Testis (tissue), 3 donors: ENCODE results near the gene PSMB1. TPM values are rescaled to one million over a fixed set of nuclear protein-coding genes. Genes with fewer than 3 reads are reported as not detected.

Experiments
- DNase-seq: peaks from one replicate; pipeline ENCODE4 v3.0.0-alpha.2; 2019
- H3K27ac ChIP-seq, 2 donors: fragments of 200-600 bp; sonication (generic); one replicate each; pipeline ENCODE4 v1.5.1; 2019
- H3K27me3 ChIP-seq: fragments of 200-600 bp; sonication (generic); one replicate; pipeline ENCODE4 v1.5.1; 2019
- H3K36me3 ChIP-seq: fragments of 200-600 bp; sonication (generic); one replicate; pipeline ENCODE4 v1.5.1; 2017; ENCODE audit warnings: low read depth; ENCODE audit errors: missing control alignments
- H3K4me1 ChIP-seq: fragments of 200-600 bp; sonication (generic); one replicate; pipeline ENCODE4 v1.5.1; 2019
- H3K4me3 ChIP-seq, 2 donors: fragments of 200-600 bp; sonication (generic); one replicate each; pipeline ENCODE4 v1.5.1; 2017 to 2019
- H3K9me3 ChIP-seq: fragments of 200-600 bp; sonication (generic); one replicate; pipeline ENCODE4 v1.5.1; 2017
- POLR2A ChIP-seq: fragments of 450-650 bp; IDR thresholded peaks from one replicate; pipeline ENCODE4 v1.6.1; 2017; ENCODE audit warnings: antibody characterized with exemption, mild to moderate bottlenecking, moderate library complexity
- WGBS, 2 donors: methylation state at CpG; one replicate each; pipeline ENCODE4 v1.1.5; 2018; 5-methylcytosine and 5-hydroxymethylcytosine counted together
- intact Hi-C: fragments of 100-400 bp; cut with DNase I; formaldehyde crosslinking; loops from one replicate; pipeline ENCODE4 v1.15.1; 2023; ENCODE audit warnings: low total_unique reads
- polyA plus RNA-seq: library from polyadenylated mRNA; stranded (reverse); fragments of 350-450 nt; fragmentation: Illumina TruSeq; extraction: RNeasy Lipid Tissue Mini Kit (QIAGEN cat#74804); gene quantifications from one replicate; pipeline ENCODE4 v1.2.3, GENCODE V29; 2014; ENCODE audit warnings: low read depth, low replicate concordance; ENCODE audit not compliant: insufficient read depth
- total RNA-seq, 2 donors: library from RNA; depleted of rRNA; stranded (reverse); fragments of >200 nt; gene quantifications; one replicate each; pipeline ENCODE4 v1.2.3, GENCODE V29; 2016
- TF ChIP-seq, protein P1 (sequence below), 3 experiments: fragments of 450-650 bp in 2 of 3; fragments of 200-600 bp in 1 of 3; sonication (generic) in 1 of 3; IDR thresholded peaks; one replicate each; pipeline ENCODE4 v1.5.1; 2016 to 2019; ENCODE audit warnings: antibody characterized with exemption in 3 of 3, mild to moderate bottlenecking in 2 of 3, moderate library complexity in 1 of 3

PSMB1 gene
- total and polyA plus RNA-seq, 3 donors from 2014 or later: 170 to 208 (median 181) TPM

DNA sequence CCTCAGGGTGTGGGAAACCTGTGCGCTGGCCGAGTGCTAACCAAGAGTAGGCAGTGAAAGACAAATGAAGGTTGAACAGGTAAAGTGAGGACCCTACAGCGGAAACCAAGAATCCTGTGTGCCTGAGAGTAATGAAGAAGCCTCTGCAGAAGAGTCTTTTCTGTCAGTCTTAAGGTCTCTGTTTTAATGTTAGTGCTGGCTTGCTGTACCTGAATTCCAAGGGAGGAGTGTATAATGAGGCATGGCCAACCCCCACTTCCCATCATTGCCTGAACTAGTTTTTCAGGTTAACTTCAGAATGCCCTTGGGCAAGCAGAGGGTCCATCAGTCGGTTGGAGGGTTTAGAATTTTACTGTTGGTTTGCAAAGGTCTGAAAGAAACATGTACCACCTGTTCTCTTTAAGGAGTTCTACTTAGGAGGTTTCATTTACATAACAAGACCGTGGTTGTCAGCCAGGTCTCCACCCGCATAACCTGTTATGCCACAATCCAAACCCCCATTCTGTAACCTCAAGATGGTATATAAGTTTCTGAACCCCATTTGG, 31.9 kb upstream of the PSMB1 start:
- peak overlapping the region; percentile 80 to 85 for H3K4me3 ChIP-seq
- DNase-seq: no peak
- no peaks in the 10 kb centered on the region for H3K36me3 ChIP-seq
- H3K27me3 ChIP-seq: no peaks in the 10 kb centered on the region
- intact Hi-C loops: no loop called here
- WGBS, 2 donors: 6% methylated on average over 6 of the region's 6 CpGs
- no peaks in the 10 kb centered on the region for H3K9me3 ChIP-seq
- peaks cover 4% of the 10 kb centered on the region for H3K4me1 ChIP-seq
- H3K27ac ChIP-seq: peak overlapping the region; percentile 67 to 86
- no peak for TF ChIP-seq POLR2A
- TF ChIP-seq, protein P1, sequence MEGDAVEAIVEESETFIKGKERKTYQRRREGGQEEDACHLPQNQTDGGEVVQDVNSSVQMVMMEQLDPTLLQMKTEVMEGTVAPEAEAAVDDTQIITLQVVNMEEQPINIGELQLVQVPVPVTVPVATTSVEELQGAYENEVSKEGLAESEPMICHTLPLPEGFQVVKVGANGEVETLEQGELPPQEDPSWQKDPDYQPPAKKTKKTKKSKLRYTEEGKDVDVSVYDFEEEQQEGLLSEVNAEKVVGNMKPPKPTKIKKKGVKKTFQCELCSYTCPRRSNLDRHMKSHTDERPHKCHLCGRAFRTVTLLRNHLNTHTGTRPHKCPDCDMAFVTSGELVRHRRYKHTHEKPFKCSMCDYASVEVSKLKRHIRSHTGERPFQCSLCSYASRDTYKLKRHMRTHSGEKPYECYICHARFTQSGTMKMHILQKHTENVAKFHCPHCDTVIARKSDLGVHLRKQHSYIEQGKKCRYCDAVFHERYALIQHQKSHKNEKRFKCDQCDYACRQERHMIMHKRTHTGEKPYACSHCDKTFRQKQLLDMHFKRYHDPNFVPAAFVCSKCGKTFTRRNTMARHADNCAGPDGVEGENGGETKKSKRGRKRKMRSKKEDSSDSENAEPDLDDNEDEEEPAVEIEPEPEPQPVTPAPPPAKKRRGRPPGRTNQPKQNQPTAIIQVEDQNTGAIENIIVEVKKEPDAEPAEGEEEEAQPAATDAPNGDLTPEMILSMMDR (IDR thresholded peaks at IDR 0.05): no peak

GRCh38 chr6:170584181-170584953, 31.3 kb upstream of the PSMB1 start, which contains the start of gene PDCD2:
Gene PDCD2 (minus strand): TSS chr6:170584637. CDS start chr6:170584581, 56 bp downstream.
- Histone ChIP-seq H3K36me3 (no peaks in the 10 kb centered on the region), H3K4me1 (peaks cover 4% of the 10 kb centered on the region), H3K4me3 (peak within 1 kb of the TSS; percentile 80 to 85), H3K9me3 (no peaks in the 10 kb centered on the region), H3K27me3 (no peaks in the 10 kb centered on the region), H3K27ac (peak within 1 kb of the TSS; percentile 67 to 86)
- intact Hi-C loops: no loop called here
- peak; percentile 96 for DNase-seq
- TF ChIP-seq POLR2A: no peak
- TF ChIP-seq, protein P1 (IDR thresholded peaks at IDR 0.05): no peak
- 1 to 2% methylated on average over 23 to 58 of the region's 81 CpGs for WGBS, 2 donors

DNA sequence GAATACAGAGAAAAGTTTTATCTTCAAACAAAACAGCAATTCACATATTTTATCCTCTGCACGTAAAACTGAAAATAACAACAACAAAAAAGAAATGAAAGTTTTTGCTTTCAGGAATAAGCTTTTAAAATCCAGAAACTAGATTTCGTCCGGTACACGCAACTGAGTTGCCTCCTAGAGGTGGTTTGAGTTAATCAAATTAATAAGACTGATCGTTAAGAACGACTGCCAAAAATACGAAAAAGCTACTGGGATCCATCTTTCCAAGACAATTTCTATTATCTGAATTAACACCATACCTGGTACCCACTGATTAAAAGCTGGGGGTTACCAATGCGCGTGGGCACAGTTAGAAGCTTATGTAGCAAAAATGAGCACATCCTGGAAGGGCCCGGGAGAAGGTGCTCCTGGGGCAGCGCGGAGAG, 30.7 kb upstream of the PSMB1 start:
- no peaks in the 10 kb centered on the region for H3K27me3 ChIP-seq
- WGBS, 2 donors: 0 to 1% methylated on average over 12 of the region's 12 CpGs
- H3K4me3 ChIP-seq: peak overlapping the region; percentile 80 to 85
- H3K27ac ChIP-seq: peak overlapping the region; percentile 67 to 86
- H3K36me3 ChIP-seq: no peaks in the 10 kb centered on the region
- no peak for DNase-seq
- intact Hi-C loops: no loop called here
- TF ChIP-seq, protein P1 (IDR thresholded peaks at IDR 0.05): no peak
- no peak for TF ChIP-seq POLR2A
- peaks cover 4% of the 10 kb centered on the region for H3K4me1 ChIP-seq
- H3K9me3 ChIP-seq: no peaks in the 10 kb centered on the region

GRCh38 chr6:170578909-170579308, 25.8 kb upstream of the PSMB1 start:
- H3K27ac ChIP-seq: no peak overlapping the region

More at GRCh38 chr6:170578909-170579308, 25.8 kb upstream of the PSMB1 start:
- DNase-seq: no peak
- no peak overlapping the region for H3K4me3 ChIP-seq
- H3K27me3 ChIP-seq: no peaks in the 10 kb centered on the region
- no peaks in the 10 kb centered on the region for H3K9me3 ChIP-seq
- H3K4me1 ChIP-seq: peaks cover 4% of the 10 kb centered on the region
- no peaks in the 10 kb centered on the region for H3K36me3 ChIP-seq
- intact Hi-C loops: no loop called here
- TF ChIP-seq, protein P1 (IDR thresholded peaks at IDR 0.05): no peak
- no peak for TF ChIP-seq POLR2A
